Stimulated activated CD8-positive, alpha-beta memory T cell treated with anti-CD3 and anti-CD28 coated beads, Interleukin-12 subunit alpha, Interleukin-12 subunit beta, amount 100 ng/mL, for 4 hours (primary cell): ENCODE measurements around the gene CAMSAP1.
A peak's percentile ranks its signal among the peaks of the same experiment; 100 is the strongest.

Experiments
- DNase-seq: peaks from one replicate; pipeline ENCODE4 v3.0.0-alpha.2; 2020; ENCODE audit warnings: low read depth

Gene CAMSAP1

DNA sequence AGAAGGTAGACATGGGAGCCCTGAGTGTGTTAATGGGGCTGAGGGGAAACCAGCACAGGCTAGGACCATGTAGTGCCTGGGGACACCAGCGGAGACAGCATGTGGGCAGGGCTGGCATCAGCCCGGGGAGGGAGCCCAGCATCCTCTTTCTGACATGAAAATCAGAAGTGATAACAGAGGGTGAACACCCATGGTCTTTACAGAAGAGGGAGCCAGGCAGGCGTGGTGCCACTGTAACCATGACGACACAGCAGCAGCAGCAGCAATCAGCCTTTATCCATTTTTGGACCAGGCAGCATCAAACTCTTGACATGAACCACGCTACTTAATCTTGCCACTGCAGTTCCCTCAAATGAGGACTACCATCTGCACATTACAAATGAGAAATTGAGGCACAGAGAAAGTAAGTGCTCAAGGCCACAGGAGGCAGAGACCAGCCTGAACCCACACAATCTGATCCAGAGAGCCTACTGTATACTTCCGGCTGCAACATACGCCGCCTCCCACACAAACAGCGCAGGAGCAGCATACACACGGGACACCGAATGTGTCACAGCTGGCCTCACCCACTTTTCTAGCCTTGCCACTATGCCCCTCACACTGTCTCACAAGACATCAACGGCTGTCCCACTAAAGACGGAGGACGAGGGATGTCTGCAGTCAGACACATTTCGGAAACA lies 23.8 kb downstream of the CAMSAP1 start:
- DNase-seq, result no peak

DNA sequence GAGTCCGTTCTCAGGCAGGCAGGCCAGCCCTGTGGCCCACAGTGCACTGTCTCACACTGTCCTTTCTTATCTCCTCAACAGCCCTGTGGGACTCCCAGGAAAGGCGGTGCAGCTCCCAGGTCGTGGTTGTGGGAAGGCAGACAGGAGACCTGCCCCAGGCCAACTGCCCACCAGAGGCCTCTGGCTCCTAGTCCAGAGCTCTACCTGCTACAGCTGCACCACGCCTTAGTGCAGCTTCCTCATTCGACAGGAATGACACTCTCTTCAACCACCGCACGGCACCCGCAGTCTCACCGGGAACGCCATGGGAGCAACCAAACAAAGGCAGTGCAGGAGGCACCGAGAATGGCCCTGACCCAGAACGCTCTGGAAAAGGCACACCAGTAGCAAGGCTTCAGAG lies 25.3 kb downstream of the CAMSAP1 start:
- DNase-seq, result no peak

GRCh38 chr9:135880438-135880837 lies 26.9 kb downstream of the CAMSAP1 start:
- DNase-seq, result no peak

- DNase-seq, result no peak
These were observed 27.7 kb downstream of the CAMSAP1 start for GRCh38 chr9:135879619-135880018.

DNA sequence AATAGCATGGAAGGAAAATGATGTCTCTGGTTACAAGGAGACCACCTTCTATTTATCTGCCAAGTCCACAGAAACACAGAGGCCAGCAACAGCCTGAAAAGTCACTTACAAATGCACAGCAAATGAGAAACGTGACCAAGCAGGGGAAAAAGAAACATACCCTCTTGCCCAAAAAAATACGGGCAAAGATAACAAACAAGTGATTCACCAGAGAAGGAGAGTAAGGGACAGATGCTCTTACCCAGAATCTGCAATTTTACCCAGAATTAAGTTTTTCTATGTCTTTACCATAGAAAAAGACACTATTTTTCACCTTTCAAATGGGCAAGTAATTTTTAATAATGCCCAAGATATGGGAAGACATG lies 28.1 kb downstream of the CAMSAP1 start:
- no peak for DNase-seq

DNA sequence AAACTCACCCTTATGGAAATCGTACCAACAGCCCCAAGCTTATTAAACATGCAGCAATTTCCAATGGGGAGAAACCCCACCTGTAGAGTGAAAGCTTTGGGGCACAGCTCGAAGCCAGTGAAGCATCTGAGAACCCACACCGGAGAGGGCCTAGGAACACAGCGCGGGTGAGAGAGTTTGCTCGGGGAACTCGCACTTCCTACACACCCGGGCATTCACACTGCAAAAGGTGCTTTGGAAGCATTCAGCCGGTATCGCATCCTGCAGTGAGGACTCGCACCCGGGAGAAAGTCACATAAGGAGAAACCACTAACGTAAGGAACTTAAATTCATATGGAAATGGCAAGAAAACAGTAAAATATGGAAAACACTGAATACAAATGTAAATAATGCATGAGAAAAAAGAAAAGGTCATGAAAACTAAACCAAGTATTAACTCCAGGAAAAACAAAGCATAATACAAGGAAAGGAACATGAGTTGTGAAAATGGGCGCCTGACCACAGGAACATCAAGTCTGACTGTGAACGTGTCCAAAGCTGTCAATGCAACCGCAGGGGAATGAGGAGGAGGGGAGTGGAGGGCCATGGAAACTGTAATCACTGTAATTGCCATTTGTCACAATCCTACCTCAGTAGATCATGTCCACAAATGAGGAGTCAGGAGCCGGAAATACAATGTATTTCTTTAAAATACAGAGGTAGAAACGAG lies 28.7 kb downstream of the CAMSAP1 start:
- no peak for DNase-seq

- DNase-seq, result no peak
These were observed 29.4 kb downstream of the CAMSAP1 start for GRCh38 chr9:135877791-135878527.

DNA sequence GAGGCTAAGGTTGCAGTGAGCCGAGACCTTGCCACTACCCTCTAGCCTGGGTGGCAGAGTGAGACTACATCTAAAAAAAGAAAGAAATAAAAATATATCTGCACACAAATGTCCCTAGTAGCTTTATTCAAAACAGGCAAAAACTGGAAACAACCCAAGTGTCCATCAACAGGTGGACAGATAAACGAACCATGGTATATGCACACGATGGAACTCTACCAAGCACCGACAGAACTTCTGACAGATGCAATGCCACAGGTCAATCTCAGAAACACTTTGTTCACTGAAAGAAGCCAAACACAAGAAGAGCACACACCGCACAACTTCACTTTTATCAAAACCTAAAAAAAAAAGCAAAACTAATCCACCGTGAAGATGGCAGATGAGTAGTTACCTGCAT lies 30.4 kb downstream of the CAMSAP1 start:
- DNase-seq, result no peak

DNA sequence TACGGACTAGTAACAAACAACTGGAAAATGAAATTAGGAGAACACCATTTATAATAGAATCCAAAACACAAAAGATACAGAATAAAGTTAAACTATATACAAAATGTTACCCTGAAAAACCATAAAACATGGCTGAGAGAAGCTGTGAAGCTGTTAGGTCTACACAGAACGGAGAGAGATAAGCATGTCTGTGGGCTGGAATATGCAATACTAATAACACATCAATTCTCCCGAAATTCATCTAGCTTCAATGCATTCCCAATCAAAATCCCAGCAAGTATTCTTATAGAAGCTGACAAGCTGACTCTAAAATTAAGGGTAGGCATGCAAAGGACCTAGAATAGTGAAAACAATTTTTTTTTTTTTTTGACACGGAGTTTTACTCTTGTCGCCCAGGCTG lies 32.5 kb downstream of the CAMSAP1 start:
- DNase-seq, result no peak

- DNase-seq, result no peak
These were observed 37.4 kb downstream of the CAMSAP1 start for GRCh38 chr9:135869909-135870308.

DNA sequence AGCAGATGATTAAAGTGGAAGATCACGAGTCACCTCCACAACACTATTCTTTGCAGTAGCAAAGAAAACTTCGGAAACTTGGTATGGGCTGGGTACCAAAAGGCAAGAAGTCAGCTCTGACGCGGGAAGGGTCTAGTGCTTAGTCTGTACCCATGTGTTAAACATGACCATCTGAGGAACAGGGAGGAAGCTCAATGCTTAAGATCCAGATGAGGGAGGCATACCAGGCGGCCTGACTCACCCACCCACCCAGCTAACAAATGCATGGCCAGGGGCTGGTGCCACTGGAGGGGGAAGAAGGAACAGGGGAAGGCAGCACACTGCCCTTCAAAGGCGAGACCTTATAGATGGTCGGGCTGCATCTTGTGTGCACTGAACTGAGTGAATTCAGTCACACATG lies 41.8 kb downstream of the CAMSAP1 start:
- no peak for DNase-seq

- DNase-seq, result peak; percentile 45
These were observed 42.8 kb downstream of the CAMSAP1 start for GRCh38 chr9:135864447-135865049.

- no peak for DNase-seq
These were observed 44.5 kb downstream of the CAMSAP1 start for GRCh38 chr9:135862809-135863208.

DNA sequence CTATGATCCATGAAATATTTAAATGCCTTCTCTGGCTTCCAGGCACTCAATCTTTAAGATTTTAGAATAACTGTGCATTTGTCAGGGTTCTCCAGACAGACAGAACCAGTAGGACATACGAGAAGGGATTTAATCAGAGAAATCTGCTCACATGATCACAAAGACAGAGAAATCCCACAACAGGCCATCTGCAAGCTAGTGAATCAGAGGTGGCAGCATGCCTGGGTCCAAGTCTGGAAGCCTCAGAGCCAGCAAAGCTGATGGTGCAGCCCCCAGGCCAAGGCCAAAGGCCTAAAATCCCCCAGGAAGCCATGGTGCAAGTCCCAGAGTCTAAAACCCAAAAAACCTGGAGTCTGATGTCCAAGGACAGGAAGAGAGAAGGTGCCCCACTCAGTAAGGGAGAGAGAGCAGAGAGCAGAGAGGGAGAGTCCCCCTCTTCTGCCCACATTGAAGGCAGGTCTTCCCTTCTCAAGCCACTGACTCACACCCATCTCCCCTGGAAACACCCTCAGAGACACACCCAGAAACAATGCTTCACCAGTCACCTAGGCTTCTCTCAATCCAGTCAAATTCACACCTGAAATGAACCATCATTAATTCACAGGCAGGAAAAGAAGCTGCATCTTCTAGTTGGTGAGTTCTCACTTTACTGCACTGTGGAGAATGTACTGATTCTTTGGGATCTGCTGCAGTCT lies 48.7 kb downstream of the CAMSAP1 start:
- DNase-seq, result no peak

- DNase-seq, result no peak
These were observed 49.5 kb downstream of the CAMSAP1 start for GRCh38 chr9:135857843-135858242.

DNA sequence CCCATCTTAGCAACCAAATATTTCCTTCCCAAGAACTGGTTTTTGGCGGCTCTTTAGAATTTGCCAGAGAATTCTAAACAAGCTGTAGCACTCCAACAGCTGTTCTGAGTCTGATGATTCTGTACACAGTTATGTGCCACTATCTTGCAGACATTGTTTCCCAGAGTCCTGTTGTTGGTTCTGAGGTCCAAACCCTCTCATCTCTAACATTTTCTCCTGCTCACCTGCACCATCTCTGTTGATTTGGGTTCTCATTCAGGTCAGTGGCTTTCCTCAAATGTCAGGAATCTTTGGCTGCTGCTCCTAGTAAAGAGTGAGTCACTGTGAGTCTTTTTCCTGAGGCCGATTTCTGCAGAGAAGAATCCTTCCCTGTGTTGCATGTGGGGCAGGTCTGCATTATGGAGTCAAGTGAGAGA lies 50.0 kb downstream of the CAMSAP1 start:
- DNase-seq, result no peak

GRCh38 chr9:135851748-135852147 lies 55.6 kb downstream of the CAMSAP1 start:
- no peak for DNase-seq

DNA sequence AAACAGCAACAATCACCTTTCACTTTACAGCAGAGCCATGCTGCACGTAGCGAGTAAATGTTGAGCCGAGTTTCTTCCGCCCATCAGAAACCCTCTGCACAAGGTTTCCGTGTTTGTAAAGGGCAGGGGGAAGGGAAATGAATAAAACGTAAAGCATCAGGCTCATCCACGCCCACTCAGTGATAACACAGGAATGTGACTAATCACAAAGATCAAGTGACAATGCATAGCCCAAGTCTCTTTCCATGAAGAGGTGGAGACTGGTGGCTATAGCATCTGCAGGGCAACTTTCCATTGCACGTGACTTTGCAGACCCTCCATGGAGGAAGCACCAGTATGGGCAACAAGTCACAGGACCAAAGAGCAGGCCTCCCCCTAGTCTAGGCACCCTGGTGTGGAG lies 56.6 kb downstream of the CAMSAP1 start:
- DNase-seq, result no peak

- no peak for DNase-seq
These were observed 58.2 kb downstream of the CAMSAP1 start for GRCh38 chr9:135849181-135849580.

- DNase-seq, result no peak
These were observed 58.9 kb downstream of the CAMSAP1 start for GRCh38 chr9:135848341-135849047.

DNA sequence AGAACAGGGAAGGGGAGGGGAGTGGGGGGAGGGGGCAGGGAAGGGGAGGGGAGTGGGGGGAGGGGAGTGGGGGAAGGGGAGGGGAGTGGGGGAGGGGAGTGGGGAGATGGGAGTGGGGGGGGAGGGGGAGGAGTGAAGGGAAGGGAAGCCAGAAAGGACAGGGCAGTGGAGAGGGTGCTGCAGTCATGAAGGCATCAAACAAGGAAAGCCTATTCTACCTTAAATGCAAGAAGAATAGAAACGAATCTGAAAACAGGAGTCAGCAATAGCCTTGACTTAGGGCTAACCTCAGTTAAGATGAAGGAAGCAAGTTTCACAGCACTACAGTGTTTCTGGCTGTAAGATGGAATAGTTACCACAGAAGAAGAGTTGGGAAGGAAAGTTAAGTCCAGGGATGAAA lies 59.5 kb downstream of the CAMSAP1 start:
- DNase-seq, result no peak

GRCh38 chr9:135840539-135840938 lies 66.8 kb downstream of the CAMSAP1 start:
- no peak for DNase-seq
